GM21367 (cell line): ENCODE data around the gene PRKAG1.
A peak's percentile ranks its signal among the peaks of the same experiment; 100 is the strongest.
"Not testable (repeated sequence)": the region's sequence is repeated elsewhere in the genome, so short reads cannot be mapped to it uniquely, and the experiment has no call there.

Experiments
- ATAC-seq: cut with Tn5 transposase; IDR thresholded peaks from one replicate; pipeline ENCODE4 v1.9.1; 2021; ENCODE audit not compliant: unreplicated experiment

The PRKAG1 gene

DNA sequence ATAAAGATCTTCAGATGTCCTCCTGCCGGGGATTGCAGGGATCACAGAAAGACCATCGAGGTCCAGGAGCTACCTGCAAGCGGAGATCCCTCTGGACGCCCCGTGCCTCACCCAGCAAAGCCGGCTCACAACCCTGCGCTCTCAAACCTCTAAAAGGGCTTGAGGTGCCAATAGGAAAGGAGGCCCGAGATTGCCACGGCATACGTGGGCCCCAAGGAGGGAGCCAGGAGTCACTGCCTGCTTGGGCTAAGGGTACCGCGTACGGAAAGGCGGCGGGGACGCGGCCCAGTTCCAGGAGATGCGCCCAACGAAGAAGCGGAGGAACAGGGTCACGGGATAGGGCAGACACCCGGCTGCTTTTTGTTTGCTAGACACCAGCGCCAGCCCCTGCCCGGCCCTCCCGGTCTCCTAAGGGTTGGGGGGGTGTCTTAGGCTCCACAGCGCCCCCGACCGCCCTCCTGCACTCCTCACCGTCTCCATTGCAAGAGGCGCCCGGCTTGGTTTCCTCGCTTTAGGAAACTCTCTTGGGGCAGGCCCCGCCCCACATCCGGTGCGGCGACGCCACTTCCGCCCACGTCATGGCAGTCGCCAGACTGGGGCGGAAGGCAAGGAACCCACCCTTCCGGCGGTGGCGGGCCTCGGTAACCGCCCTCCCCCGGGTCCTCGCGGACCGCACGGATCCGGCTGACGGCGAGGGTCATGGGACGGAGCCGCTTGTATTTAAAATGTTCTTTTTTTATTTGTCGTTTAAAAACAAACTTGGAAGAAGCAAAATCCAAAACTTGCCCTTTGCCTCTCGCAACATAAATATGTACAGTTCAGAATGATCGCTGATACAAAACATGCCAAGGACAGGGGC is at the start of gene PRKAG1:
Gene PRKAG1 (minus strand): TSS at position 516 of the 859 bp plus-strand sequence. CDS start 36 bp downstream, at position 480.
- ATAC-seq = peak; percentile 77

GRCh38 chr12:49066120-49066519 is 47.5 kb upstream of the PRKAG1 start:
- ATAC-seq = no peak

DNA sequence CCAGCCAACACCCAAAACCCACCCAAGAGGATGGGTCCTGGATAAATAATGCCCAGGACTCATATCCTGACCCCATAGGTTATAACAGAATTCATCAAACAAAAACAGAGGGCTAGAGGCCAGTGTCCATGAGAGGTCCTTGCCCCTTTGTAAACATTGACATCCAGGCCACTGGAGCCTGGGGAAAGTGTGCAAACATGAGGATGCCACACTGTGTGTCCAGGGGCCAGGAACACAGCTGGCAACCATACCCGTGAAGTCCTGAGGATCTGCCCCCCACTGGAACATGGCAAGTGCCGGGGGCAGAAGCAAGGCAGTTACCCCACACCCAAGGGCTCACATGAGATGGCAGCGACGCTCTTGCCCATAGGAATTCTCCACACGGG is 46.2 kb upstream of the PRKAG1 start:
- no peak for ATAC-seq

- ATAC-seq = not testable (repeated sequence)
Observed at GRCh38 chr12:49061916-49062315, 43.3 kb upstream of the PRKAG1 start.

DNA sequence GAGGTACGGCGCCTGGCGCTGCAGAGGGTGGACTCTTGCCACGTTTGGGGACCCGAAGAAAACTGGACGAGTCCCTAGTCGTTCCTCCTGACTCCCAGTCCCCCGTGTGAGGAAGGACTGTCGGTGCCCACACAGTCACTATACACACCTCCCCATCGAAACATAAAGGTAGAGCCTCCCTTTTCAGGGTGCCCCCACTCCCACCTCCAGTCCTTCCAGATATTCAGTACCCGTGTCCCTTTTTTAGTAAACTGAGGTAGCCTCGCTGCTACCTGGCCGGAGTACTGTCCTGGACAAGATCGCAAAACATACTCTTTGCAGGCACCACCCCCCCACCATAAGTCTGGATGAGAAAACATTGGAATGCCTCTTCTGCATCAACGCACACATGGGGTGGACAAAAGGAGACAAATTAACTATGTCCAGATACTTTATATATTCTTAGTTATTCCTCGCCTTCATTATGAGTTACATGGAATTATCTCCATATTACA is 42.6 kb upstream of the PRKAG1 start:
- no peak for ATAC-seq

- peak; percentile 39 for ATAC-seq
Observed at GRCh38 chr12:49060237-49061156, 41.9 kb upstream of the PRKAG1 start, which contains the start of gene KMT2D. KMT2D (minus strand) TSS chr12:49060794; CDS start chr12:49055324, 5,470 bp downstream.

- ATAC-seq = no peak
Observed at GRCh38 chr12:49059299-49060171, 41.0 kb upstream of the PRKAG1 start.

DNA sequence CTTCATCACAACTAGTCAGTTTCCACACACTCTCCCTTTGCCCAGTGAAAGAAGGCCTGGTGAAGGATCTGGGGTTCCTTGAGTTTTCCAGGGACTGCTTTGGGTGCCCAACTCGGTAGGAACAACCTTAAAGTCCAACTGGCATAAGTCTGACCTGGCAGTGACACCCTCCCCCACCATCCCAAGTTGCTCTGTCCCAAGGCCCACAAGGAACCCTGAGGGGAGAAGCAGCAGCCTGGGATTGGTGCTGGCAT is 40.4 kb upstream of the PRKAG1 start:
- no peak for ATAC-seq

- ATAC-seq = no peak
Observed at GRCh38 chr12:49058366-49059044, 39.9 kb upstream of the PRKAG1 start.

GRCh38 chr12:49057888-49058287 is 39.3 kb upstream of the PRKAG1 start:
- no peak for ATAC-seq

GRCh38 chr12:49055978-49056754 is 37.6 kb upstream of the PRKAG1 start:
- peak; percentile 53 for ATAC-seq

GRCh38 chr12:49055092-49055491 is 36.5 kb upstream of the PRKAG1 start:
- ATAC-seq = no peak

- no peak for ATAC-seq
Observed at GRCh38 chr12:49054524-49054923, 35.9 kb upstream of the PRKAG1 start.

DNA sequence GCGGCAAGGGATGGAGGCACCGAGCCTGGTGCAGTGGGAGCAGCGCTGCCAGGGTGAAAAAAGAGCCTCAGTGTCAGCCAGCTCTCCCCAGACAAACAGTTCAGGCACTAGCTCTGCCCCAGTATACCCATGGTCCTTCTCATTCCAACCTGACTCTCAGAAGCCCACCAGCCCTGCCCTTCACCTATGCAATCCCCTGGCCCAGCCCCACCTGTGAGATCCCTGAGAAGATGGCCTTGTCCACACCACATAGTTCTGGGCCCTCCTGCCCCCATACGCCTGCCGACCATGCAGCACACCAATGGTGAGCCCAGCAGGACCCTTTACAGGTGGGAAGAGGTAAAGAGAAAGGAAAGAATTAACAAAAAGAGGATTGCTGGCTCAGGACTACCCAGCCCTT is 35.5 kb upstream of the PRKAG1 start:
- no peak for ATAC-seq

DNA sequence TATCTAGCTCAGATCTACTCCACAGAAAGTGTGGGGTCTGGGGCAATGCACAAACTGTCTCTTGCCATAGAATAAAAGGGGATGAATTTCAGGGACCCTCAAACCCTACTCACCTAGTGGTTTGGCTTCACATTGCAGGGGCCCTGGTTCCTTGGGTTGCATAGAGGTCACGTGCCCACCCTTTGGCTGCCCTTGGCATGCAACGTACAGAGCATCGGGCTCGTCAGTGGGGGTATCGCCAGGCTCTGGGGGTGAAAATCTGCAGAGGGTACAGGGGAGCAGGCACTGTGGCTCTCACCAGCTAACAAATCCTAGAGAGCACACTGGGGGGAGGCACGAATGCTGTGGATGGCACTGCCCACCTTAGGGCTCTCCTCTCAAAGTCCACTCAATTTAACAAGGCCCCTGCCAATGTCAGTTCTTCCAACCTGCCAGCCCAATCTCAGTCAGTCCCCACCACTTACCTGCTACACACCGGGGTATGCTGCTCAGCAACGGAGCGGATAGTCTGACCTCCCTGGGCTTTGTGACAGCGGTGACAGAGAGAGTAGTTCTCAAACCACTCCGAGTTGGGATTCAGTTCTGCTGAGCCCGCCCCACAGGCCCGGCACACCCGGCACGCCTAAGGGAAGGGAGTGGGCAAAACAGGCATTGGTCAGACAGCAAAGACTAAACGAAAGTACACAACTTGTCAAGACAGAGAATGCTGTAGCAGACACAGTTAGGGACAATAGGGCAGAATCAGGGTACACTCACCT is 34.1 kb upstream of the PRKAG1 start:
- ATAC-seq = no peak

DNA sequence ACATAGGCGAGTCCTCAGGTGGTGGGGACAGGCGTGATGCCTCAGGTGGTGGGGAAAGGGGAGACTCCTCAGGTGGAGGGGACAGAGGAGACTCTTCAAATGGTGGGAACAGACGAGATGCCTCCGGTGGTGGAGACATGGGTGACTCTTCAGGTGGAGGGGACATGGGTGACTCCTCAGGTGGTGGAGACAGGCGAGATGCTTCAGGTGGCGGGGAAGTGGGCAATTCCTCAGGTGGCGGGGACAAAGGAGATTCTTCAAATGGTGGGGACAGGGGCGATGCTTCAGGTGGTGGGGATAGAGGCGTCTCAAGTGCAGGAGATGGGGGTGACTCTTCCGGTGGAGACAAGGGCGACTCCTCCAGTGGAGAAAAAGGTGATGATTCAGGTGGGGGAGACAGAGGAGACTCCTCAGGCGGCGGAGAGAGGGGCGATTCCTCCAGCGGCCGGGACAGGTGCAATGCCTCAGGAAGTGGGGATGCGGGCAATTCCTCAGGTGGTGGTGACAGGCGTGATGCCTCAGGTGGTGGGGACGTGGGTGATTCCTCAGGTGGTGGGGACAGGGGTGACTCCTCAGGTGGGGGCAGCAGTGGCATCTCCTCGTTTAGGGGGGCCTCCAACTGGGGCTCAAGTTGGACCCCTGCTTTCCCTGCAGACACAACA is 33.3 kb upstream of the PRKAG1 start:
- ATAC-seq = no peak

GRCh38 chr12:49051373-49051764 is 32.8 kb upstream of the PRKAG1 start:
- no peak for ATAC-seq
